IMR-90 (cell line): ENCODE data around the gene TBC1D22B. TPM values are rescaled to one million over a fixed set of nuclear protein-coding genes. Genes with fewer than 3 reads are reported as not detected.

Source experiments
- ATAC-seq: fragments of 200-7000 bp; cut with Tn5 transposase; 2 replicates; pipeline ENCODE4 v1.9.1; 2020; ENCODE audit warnings: low read depth, mild to moderate bottlenecking, moderate library complexity
- BruUV-seq: library from RNA; stranded (reverse); fragments of 400-500 nt; replicated peaks from 2 replicates; lab custom pipeline; 2021; lab: Mats Ljungman, UMichigan
- CTCF ChIA-PET: fragments of 300-600 bp; formaldehyde crosslinking; extraction: SDS; loops from one replicate; lab custom pipeline; 2021; ENCODE audit warnings: antibody characterized with exemption; lab: Yijun Ruan, JAX
- POLR2A ChIA-PET: fragments of 300-600 bp; sonication (Branson Sonifier 250); formaldehyde crosslinking; loops from one replicate; lab custom pipeline; 2022; ENCODE audit warnings: antibody characterized with exemption; ENCODE audit not compliant: unreplicated experiment; lab: Charles Lee
- DNase-seq: peaks from one replicate; pipeline ENCODE4 v3.0.0; 2013
- H2AFZ ChIP-seq: replicated peaks from 2 replicates; pipeline ENCODE3; 2013; ENCODE audit warnings: low read length, mild to moderate bottlenecking; ENCODE audit not compliant: poor library complexity
- H2AK5ac ChIP-seq: 2 replicates; pipeline ENCODE4 v1.6.1; 2013; ENCODE audit warnings: low read depth, low read length, inconsistent platforms
- H2AK9ac ChIP-seq: replicated peaks from 2 replicates; pipeline ENCODE3; 2013; ENCODE audit warnings: mild to moderate bottlenecking, low read depth, low read length, moderate library complexity; ENCODE audit not compliant: poor library complexity
- H2BK120ac ChIP-seq: 2 replicates; pipeline ENCODE4 v1.6.1; 2013; ENCODE audit warnings: low read depth, low read length, inconsistent platforms
- H2BK15ac ChIP-seq: 3 replicates; pipeline ENCODE4 v1.6.1; 2013; ENCODE audit warnings: low read depth, low read length, inconsistent platforms
- H2BK20ac ChIP-seq: 2 replicates; pipeline ENCODE4 v1.6.1; 2013; ENCODE audit warnings: low read depth, mild to moderate bottlenecking, inconsistent platforms, low read length, moderate library complexity
- H2BK5ac ChIP-seq: 2 replicates; pipeline ENCODE4 v1.6.1; 2013; ENCODE audit warnings: mild to moderate bottlenecking, low read depth, low read length, inconsistent platforms; ENCODE audit not compliant: poor library complexity, severe bottlenecking
- H3K14ac ChIP-seq: replicated peaks from 2 replicates; pipeline ENCODE4 v1.6.1; 2013; ENCODE audit warnings: low read depth, low read length, inconsistent platforms
- H3K18ac ChIP-seq: 2 replicates; pipeline ENCODE4 v1.6.1; 2013; ENCODE audit warnings: low read depth, low read length, control low read depth
- H3K23ac ChIP-seq: 2 replicates; pipeline ENCODE4 v1.6.1; 2013; ENCODE audit warnings: low read depth, low read length, inconsistent platforms
- H3K27ac ChIP-seq: 2 replicates; pipeline ENCODE4 v1.5.1; 2013; ENCODE audit warnings: mild to moderate bottlenecking, control low read depth, low read length; ENCODE audit not compliant: insufficient read depth
- H3K27me3 ChIP-seq: 2 replicates; pipeline ENCODE4 v1.6.1; 2013; ENCODE audit warnings: low read length; ENCODE audit not compliant: control insufficient read depth, insufficient read depth
- H3K36me3 ChIP-seq: 2 replicates; pipeline ENCODE4 v1.6.1; 2013; ENCODE audit warnings: low read length, mixed read lengths; ENCODE audit not compliant: control insufficient read depth, insufficient read depth
- H3K4ac ChIP-seq: 2 replicates; pipeline ENCODE4 v1.6.1; 2013; ENCODE audit warnings: low read depth, low read length, inconsistent platforms
- H3K4me1 ChIP-seq: 2 replicates; pipeline ENCODE4 v1.6.1; 2013; ENCODE audit warnings: low read length, mixed read lengths; ENCODE audit not compliant: control insufficient read depth, insufficient read depth
- H3K4me2 ChIP-seq: 2 replicates; pipeline ENCODE4 v1.6.1; 2013; ENCODE audit warnings: low read depth, mild to moderate bottlenecking, control low read depth, low read length, moderate library complexity
- H3K4me3 ChIP-seq: 2 replicates; pipeline ENCODE4 v1.5.1; 2013; ENCODE audit warnings: low read depth, mild to moderate bottlenecking, control low read depth, low read length, moderate library complexity; ENCODE audit not compliant: insufficient read depth
- H3K56ac ChIP-seq: 2 replicates; pipeline ENCODE4 v1.6.1; 2013; ENCODE audit warnings: low read length, inconsistent platforms; ENCODE audit not compliant: insufficient read depth; ENCODE audit errors: extremely low read depth
- H3K79me1 ChIP-seq, 2 experiments: 2 replicates each; pipeline ENCODE4 v1.6.1; 2013; ENCODE audit warnings: low read length in 2 of 2, inconsistent platforms in 1 of 2, low read depth in 1 of 2
- H3K9ac ChIP-seq: 2 replicates; pipeline ENCODE4 v1.6.1; 2013; ENCODE audit warnings: low read depth, low read length, control low read depth
- H3K9me1 ChIP-seq: 2 replicates; pipeline ENCODE4 v1.6.1; 2013; ENCODE audit warnings: low read length, inconsistent platforms; ENCODE audit not compliant: insufficient read depth
- H3K9me3 ChIP-seq: 2 replicates; pipeline ENCODE4 v1.6.1; 2013; ENCODE audit warnings: low read length; ENCODE audit not compliant: control insufficient read depth, insufficient read depth
- H4K20me1 ChIP-seq: 2 replicates; pipeline ENCODE4 v1.6.1; 2013; ENCODE audit warnings: low read length, inconsistent platforms; ENCODE audit not compliant: insufficient read depth
- H4K5ac ChIP-seq: 2 replicates; pipeline ENCODE4 v1.6.1; 2013; ENCODE audit warnings: mild to moderate bottlenecking, low read depth, low read length, control low read depth
- H4K8ac ChIP-seq, 2 experiments: 2 replicates each; pipeline ENCODE4 v1.6.1; 2013; ENCODE audit warnings: low read depth in 2 of 2, low read length in 2 of 2, control low read depth in 1 of 2, inconsistent platforms in 1 of 2
- H4K91ac ChIP-seq: 2 replicates; pipeline ENCODE4 v1.6.1; 2013; ENCODE audit warnings: low read depth, low read length, inconsistent platforms; ENCODE audit not compliant: insufficient read depth
- BHLHE40 ChIP-seq: fragments of 150-350 bp; IDR thresholded peaks from 2 replicates; pipeline ENCODE4 v1.6.1; 2016; ENCODE audit warnings: mild to moderate bottlenecking, low read depth, low read length
- CEBPB ChIP-seq: IDR thresholded peaks from 2 replicates; pipeline ENCODE4 v1.6.1; 2012; ENCODE audit warnings: low read depth, low read length, improper control_type of control experiment
- CHD1 ChIP-seq: IDR thresholded peaks from 2 replicates; pipeline ENCODE4 v1.6.1; 2012; ENCODE audit warnings: low read depth, low read length, improper control_type of control experiment
- CTCF ChIP-seq: conservative IDR thresholded peaks from 2 replicates; pipeline ENCODE4 v1.5.1; 2012; ENCODE audit warnings: mild to moderate bottlenecking, low read depth, low read length, improper control_type of control experiment
- ELK1 ChIP-seq: fragments of 150-350 bp; IDR thresholded peaks from 2 replicates; pipeline ENCODE4 v1.6.1; 2016; ENCODE audit warnings: low read depth, mild to moderate bottlenecking, low read length, moderate library complexity, borderline replicate concordance
- FOS ChIP-seq: fragments of 150-350 bp; IDR thresholded peaks from 2 replicates; pipeline ENCODE4 v1.6.1; 2016; ENCODE audit warnings: low read depth, low read length
- MAFK ChIP-seq: IDR thresholded peaks from 2 replicates; pipeline ENCODE4 v1.6.1; 2012; ENCODE audit warnings: low read depth, low read length, improper control_type of control experiment
- MAZ ChIP-seq: IDR thresholded peaks from 2 replicates; pipeline ENCODE4 v1.6.1; 2012; ENCODE audit warnings: low read depth, mild to moderate bottlenecking, low read length, improper control_type of control experiment, moderate library complexity, borderline replicate concordance
- MXI1 ChIP-seq: IDR thresholded peaks from 2 replicates; pipeline ENCODE4 v1.6.1; 2012; ENCODE audit warnings: low read depth, mild to moderate bottlenecking, low read length, moderate library complexity, borderline replicate concordance
- NFE2L2 ChIP-seq: fragments of 150-350 bp; IDR thresholded peaks from 2 replicates; pipeline ENCODE4 v1.6.1; 2016; ENCODE audit warnings: low read depth, mild to moderate bottlenecking, low read length
- POLR2A ChIP-seq: IDR thresholded peaks from 2 replicates; pipeline ENCODE4 v1.6.1; 2012; ENCODE audit warnings: mild to moderate bottlenecking, low read depth, low read length
- RAD21 ChIP-seq: IDR thresholded peaks from 2 replicates; pipeline ENCODE4 v1.6.1; 2012; ENCODE audit warnings: low read length, improper control_type of control experiment
- RCOR1 ChIP-seq: IDR thresholded peaks from 2 replicates; pipeline ENCODE4 v1.6.1; 2012; ENCODE audit warnings: mild to moderate bottlenecking, low read length, improper control_type of control experiment; ENCODE audit not compliant: insufficient replicate concordance
- RFX5 ChIP-seq: IDR thresholded peaks from 2 replicates; pipeline ENCODE4 v1.8.0; 2012; ENCODE audit warnings: low read depth, mild to moderate bottlenecking, low read length, moderate library complexity
- SMC3 ChIP-seq: fragments of 150-350 bp; IDR thresholded peaks from 2 replicates; pipeline ENCODE4 v1.6.1; 2016; ENCODE audit warnings: low read depth, mild to moderate bottlenecking, antibody characterized with exemption, low read length, moderate library complexity
- USF2 ChIP-seq: fragments of 150-350 bp; IDR thresholded peaks from 2 replicates; pipeline ENCODE4 v1.6.1; 2017; ENCODE audit warnings: mild to moderate bottlenecking, antibody characterized with exemption, low read length, low read depth
- WGBS, 2 experiments: methylation state at CpG; one replicate each; pipeline versions ENCODE4 v1.1.5 to v1.1.7; 2013; ENCODE audit warnings: missing lambda C conversion rate in 2 of 2; ENCODE audit not compliant: insufficient read length in 1 of 2; ENCODE audit errors: extremely low coverage in 2 of 2; 5-methylcytosine and 5-hydroxymethylcytosine counted together
- dilution Hi-C: fragments of 300-500 bp; cut with HindIII; formaldehyde crosslinking; loops from one replicate; pipeline ENCODE4 v1.14.3; 2018; ENCODE audit warnings: low sequenced_read_pairs; ENCODE audit not compliant: unreplicated experiment
- in situ Hi-C: fragments of 300-500 bp; cut with MboI; formaldehyde crosslinking; loops from 3 replicates; pipeline ENCODE4 v1.14.3; 2019; ENCODE audit warnings: low sequenced_read_pairs, inconsistent platforms, mixed read lengths
- intact Hi-C: fragments of 100-400 bp; cut with micrococcal nuclease; formaldehyde crosslinking; loops from 2 replicates; pipeline ENCODE4 v1.10.0; 2022
- polyA plus RNA-seq, 3 experiments: library from polyadenylated mRNA; depleted of rRNA; stranded (reverse); fragments of >200 nt; gene quantifications; 2 replicates each; pipeline ENCODE4 v1.2.3, GENCODE V29; 2012; ENCODE audit warnings: low replicate concordance in 1 of 3
- total RNA-seq: library from RNA; depleted of rRNA; stranded (reverse); fragments of >200 nt; gene quantifications from 2 replicates; pipeline ENCODE4 v1.2.3, GENCODE V29; 2012

Gene TBC1D22B
- total and polyA plus RNA-seq, 2 of the 4 experiments (the other 2 are of a cell fraction): 6.6 to 7.5 TPM

GRCh38 chr6:37236921-37237320 lies 20.7 kb upstream of the TBC1D22B start:
- Histone ChIP-seq H3K9me3 (no peaks in the 10 kb centered on the region), H2BK120ac (peak overlapping the region; percentile 52; the same call in 1 of the 2 replicates), H3K9me1 (peaks cover 10% of the 10 kb centered on the region), H3K4me1 (peaks cover 16% of the 10 kb centered on the region), H2BK20ac (peak overlapping the region; percentile 41; the same call in 1 of the 2 replicates), H4K5ac (peak overlapping the region; percentile 20; the same call in 1 of the 2 replicates), H3K4ac (peak overlapping the region; percentile 26), H3K4me2 (no peak overlapping the region), H3K56ac (no peak overlapping the region), H3K79me1 (peaks cover 0 to 4% of the 10 kb centered on the region in 2 experiments; a peak in 1 of 4 replicates), H3K14ac (peak overlapping the region; percentile 10), H2BK15ac (peak overlapping the region; percentile 3; the same call in 1 of the 3 replicates), H2AFZ (peak overlapping the region; percentile 47), H3K23ac (peak overlapping the region; percentile 11), H4K91ac (no peak overlapping the region), H3K18ac (peak overlapping the region; percentile 2; the same call in 1 of the 2 replicates), H4K8ac (peak overlapping the region in 1 of 2 experiments; percentile 56; a peak in 2 of 4 replicates), H3K4me3 (no peak overlapping the region), H3K36me3 (no peaks in the 10 kb centered on the region), H3K27me3 (no peaks in the 10 kb centered on the region), H2AK5ac (peak overlapping the region; percentile 58), H3K9ac (no peak overlapping the region), H3K27ac (no peak overlapping the region), H2BK5ac (peak overlapping the region; percentile 21), H4K20me1 (no peaks in the 10 kb centered on the region), H2AK9ac (no peak overlapping the region)
- in situ Hi-C loops: no loop called here
- no peak for ATAC-seq
- BruUV-seq: no TSS peak
- DNase-seq: peak; percentile 39
- ChIA-PET CTCF (no interaction called here), POLR2A (no interaction called here)
- TF ChIP-seq NFE2L2 (no peak), MAFK (no peak), CEBPB (no peak), POLR2A (no peak), CTCF (no peak), RAD21 (no peak), MXI1 (no peak), FOS (no peak), RCOR1 (no peak), BHLHE40 (no peak), ELK1 (no peak), MAZ (no peak), SMC3 (no peak), USF2 (no peak), CHD1 (no peak), RFX5 (no peak)
- no CpG with 5 or more reads among the region's 2 CpGs for WGBS, 2 experiments
- dilution Hi-C loops: no loop called here
- intact Hi-C loops: no loop called here
